GM18517 (cell line): ENCODE results near the gene MRPL44.
A peak's percentile ranks its signal among the peaks of the same experiment; 100 is the strongest.

Experiments used
- ATAC-seq: cut with Tn5 transposase; IDR thresholded peaks from one replicate; pipeline ENCODE4 v1.9.1; 2021; ENCODE audit warnings: mild to moderate bottlenecking, moderate library complexity; ENCODE audit not compliant: unreplicated experiment

Gene MRPL44

DNA sequence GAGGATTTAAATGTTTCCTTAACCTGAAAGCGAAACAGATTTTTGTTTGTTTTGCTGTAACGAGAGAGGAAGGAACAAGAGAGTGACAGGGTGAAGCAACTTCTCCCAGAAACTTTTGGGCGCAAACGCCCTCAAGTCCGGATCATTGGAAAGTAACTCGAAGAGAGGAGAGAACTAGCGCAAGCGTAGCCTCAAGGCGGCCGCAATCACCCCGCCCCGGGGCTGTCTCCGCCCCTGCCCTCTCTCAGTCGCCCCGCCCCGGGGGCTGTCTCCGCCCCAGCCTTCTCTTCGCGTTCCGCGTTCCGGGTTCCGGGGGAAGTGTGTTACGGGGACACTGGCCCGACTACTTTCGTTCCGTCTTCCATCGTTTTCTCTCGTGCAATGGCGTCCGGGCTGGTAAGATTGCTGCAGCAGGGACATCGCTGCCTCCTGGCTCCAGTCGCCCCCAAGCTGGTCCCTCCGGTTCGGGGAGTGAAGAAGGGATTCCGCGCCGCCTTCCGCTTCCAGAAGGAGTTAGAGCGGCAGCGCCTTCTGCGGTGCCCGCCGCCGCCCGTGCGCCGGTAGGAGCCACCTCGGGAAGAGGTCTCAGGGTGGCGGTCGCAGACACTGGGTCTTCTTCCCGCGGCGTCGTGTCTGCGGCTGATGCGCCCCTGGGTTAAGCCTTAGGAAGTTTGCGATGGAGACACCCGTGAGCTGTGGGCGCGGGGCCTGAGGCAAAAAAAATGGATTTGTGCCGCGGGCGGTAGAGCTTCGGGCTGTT, at the start of gene MRPL44:
MRPL44 (plus strand) TSS at position 372 of the 760 bp plus-strand sequence; CDS start at position 382, 10 bp downstream.
- ATAC-seq: peak; percentile 81

GRCh38 chr2:223908304-223908998, 48.8 kb upstream of the MRPL44 start:
- no peak for ATAC-seq

GRCh38 chr2:223909001-223909741, 48.1 kb upstream of the MRPL44 start:
- ATAC-seq: no peak

DNA sequence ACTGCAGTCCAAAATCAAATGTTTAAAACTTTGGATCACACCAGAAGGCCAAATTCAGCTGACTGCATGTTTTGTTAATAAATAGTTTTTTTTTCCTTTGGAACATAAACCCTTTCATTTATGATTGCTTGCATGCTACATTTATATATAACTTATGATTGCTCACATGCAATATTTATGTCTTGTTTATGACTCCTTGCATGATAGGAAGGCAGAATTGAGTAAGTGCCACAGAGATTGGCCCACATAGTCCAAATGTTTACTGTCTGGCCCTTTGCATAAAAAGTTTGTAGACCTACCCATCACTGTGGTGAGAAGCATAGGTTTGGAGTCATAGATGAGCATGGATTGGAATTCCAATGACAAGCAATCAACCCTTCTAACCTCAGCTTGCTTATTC, 42.9 kb upstream of the MRPL44 start:
- ATAC-seq: no peak

- ATAC-seq: no peak
Measured at GRCh38 chr2:223915071-223915470, 42.2 kb upstream of the MRPL44 start.

GRCh38 chr2:223916181-223916920, 40.9 kb upstream of the MRPL44 start:
- ATAC-seq: no peak

- no peak for ATAC-seq
Measured at GRCh38 chr2:223918671-223919134, 38.6 kb upstream of the MRPL44 start.

DNA sequence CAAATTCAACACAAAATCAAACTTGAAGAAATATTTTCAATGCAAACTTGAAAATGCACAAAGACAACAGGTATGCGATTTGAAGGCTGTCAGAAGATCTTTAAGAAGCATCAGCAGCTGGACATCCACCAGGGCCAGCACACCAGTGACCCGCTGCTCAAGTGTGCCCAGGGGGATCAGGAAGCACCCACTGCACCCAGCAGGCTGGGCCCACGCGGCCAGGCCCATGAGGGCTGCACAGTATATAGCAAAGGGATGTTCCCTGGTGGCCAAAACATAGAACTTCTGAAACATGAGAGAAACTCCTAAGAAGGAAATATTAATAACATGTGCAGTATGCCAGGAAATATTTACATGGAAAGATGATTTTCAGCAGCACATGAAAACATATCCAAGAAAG, 37.2 kb upstream of the MRPL44 start:
- no peak for ATAC-seq

- no peak for ATAC-seq
Measured at GRCh38 chr2:223921204-223921603, 36.1 kb upstream of the MRPL44 start.

GRCh38 chr2:223922308-223922707, 35.0 kb upstream of the MRPL44 start:
- no peak for ATAC-seq

DNA sequence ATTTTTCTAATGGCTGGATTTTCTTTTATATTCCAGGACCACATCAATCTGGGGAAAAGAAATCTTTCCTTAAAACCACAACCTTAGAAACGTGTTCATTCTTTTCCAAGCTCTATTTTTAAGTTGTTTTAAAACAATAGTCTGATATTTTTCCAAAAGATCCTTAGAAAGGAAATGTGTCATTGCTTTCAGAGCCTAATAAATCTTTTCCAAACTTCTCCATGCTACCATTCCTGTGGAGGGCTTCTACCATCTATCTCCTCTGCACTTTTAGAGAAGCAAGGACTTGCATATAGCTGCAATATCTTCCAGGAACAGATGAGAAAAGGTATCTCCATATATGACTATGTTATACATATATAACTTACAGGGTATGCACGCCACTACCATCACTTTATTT, 33.3 kb upstream of the MRPL44 start:
- ATAC-seq: no peak

- ATAC-seq: no peak
Measured at GRCh38 chr2:223925106-223925505, 32.2 kb upstream of the MRPL44 start.

DNA sequence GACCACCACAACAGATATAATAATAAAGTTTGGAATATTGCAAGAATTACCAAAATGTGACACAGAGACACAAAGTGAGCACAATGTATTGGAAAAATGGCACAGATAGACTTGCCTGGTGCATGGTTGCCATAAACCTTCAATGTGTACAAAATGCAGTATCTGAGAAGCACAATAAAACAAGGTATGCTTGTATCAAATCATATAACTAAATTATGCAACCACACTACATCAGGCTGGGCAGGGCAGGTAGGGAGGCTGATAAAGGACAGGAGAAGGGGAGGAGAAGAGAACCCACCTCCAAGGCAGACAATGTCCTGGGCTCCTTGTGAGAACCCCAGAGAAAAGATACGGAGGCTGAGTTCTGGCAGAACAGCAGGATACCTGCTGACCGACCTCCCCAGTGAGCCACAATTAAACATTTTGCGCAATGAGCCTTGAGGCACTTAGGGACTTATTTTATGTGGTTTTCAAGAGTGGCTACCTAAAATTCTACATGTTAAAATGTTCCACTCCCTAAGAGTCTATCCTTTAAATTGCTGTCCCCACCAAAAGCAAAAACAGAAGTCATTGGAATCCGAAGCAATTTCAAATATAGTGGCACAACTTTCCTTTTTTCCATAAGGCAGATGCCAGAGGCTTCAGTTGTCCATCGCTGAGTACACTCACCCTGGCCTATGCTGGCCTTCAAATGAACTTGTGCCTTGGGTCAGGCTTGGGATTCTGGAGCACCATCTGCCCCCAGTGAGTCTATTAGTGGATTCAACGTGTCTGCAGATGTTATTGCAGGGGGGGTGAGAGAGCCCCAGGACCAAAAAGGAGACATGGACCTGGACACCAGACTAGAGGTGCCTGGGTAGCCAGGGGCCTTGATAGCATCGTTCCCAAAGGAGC, 28.9 kb upstream of the MRPL44 start:
- no peak for ATAC-seq

GRCh38 chr2:223929571-223930102, 27.6 kb upstream of the MRPL44 start:
- ATAC-seq: no peak

DNA sequence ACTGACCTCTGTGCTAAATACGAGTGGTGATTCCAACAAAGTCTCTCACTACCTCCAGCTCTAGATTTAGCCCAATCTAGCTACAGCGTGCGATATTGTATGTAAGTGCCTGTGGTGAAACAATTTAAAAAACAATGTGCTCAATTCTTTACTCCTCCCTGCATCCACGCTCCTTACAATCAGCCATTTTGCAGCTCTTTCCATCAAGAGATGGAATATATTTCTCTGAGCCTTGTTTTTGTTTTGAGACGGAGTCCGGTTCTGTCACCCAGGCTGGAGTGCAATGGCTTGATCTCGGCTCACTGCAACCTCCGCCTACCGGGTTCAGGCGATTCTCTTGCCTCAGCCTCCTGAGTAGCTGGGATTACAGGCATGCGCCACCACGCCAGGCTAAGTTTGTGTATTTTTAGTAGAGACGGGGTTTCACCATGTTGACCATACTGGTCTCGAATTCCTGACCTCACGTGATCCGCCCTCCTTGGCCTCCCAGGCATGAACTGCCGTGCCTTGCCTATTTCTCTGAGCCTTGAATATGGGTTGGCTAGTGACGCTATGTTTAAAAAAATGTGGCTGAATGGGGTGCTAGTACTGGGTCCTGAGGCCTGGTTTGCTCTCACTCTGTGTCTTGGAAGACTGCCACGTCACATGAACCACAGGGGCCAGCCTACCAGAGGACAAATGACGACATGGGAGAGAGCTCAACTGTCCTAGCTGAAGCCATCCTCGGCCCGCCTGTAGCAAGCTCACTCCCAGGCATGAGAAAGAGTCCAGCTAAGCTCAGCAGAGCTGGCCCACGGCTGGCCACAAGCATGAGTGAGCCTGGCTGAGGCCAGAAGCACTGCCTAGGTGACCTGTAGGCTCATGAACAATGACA, 26.9 kb upstream of the MRPL44 start:
- no peak for ATAC-seq

DNA sequence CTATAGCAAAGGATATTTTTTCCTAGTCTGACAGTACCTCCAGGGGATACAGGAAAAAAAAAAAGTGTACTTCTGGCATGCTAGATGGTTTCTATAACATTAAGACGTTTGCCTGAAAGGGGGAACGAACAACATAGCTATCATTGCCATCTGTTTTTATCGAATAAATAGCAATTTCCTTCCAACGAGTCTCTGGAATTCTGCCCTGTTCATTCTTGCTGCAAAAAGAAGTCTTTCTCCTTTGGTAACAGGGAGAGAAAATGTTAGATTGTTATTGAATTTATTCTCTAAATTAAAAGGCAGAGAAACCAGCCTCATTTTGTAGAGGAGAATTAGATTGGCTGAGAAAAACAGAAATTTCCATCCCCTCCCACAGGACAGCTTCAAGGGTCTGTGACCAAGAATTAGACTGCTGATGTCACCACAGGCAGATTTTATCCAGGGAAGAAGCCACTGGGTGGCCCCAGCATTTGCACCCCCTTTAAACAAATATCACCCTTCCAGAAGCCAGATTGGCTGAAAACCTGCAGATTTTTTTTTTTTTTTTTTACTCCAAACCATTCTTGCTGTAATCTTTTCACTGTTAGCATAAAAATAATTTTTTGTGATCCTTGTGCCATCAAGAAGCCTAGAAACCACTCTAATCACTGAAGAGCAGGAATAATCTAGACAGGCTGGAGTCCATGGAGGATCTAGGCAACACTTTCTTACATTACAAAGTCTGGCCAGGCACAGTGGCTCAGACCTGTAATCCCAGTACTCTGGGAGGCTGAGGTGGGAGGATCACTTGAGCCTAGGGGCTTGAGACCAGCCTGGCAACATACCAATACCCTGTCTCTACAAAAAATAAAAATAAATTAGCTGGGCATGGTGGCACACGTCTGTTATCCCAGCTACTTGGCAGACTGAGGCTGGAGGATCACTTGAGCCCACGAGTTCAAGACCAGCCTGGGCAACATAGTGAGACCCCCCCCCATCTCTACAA, 24.2 kb upstream of the MRPL44 start:
- ATAC-seq: no peak

- ATAC-seq: no peak
Measured at GRCh38 chr2:223934870-223935269, 22.4 kb upstream of the MRPL44 start.
